GM19035 (cell line): Measurements from ENCODE around the gene CDK4.

ENCODE experiments used
- ATAC-seq: cut with Tn5 transposase; IDR thresholded peaks from one replicate; pipeline ENCODE4 v1.9.1; 2021; ENCODE audit not compliant: unreplicated experiment

The CDK4 gene

DNA sequence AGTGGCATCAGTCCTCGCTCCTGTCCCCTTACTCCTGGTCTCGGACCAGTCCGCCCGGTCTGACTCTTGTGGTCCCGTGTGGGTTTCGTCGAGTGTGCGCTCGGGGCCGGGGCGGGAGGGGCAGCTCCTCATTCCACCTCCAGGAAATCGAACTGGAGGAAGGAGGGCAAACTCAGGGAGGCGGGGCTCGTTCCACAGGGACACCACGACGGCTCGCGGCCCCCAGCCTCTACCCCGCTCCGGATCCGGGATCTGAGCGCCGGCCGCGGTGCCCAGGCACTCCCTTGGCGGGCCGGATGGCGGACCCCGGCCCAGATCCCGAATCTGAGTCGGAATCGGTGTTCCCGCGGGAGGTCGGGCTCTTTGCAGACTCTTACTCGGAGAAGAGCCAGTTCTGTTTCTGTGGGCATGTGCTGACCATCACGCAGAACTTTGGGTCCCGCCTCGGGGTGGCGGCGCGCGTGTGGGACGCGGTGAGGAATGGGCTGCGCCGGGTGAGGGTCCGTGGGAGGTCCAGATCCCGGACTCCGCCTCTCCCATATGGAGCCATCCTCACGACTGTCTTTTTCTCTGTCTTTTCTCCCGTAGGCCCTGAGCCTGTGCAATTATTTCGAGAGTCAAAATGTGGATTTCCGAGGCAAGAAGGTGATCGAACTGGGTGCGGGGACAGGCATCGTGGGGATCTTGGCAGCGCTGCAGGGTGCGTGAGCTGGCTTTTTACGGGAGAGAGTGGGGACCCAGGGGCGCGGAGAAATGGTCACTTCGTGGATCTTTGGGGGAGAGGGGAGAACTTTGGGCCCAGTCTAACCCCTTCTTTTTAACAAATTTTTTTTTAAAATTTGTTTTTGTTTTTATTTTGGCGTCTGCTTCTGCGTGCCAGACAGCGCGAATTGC, 20.6 kb upstream of the CDK4 start, which contains the start of gene EEF1AKMT3:
Gene EEF1AKMT3, plus strand, starts transcription at position 186 of the 894 bp plus-strand sequence. Its CDS starts 111 bp downstream, at position 297.
- ATAC-seq, result peak; percentile 17

GRCh38 chr12:57771873-57772428, 19.8 kb upstream of the CDK4 start, which contains the start of gene METTL1:
METTL1 (minus strand) TSS chr12:57772105; CDS start chr12:57772083, 22 bp downstream.
- ATAC-seq, result peak; percentile 86

DNA sequence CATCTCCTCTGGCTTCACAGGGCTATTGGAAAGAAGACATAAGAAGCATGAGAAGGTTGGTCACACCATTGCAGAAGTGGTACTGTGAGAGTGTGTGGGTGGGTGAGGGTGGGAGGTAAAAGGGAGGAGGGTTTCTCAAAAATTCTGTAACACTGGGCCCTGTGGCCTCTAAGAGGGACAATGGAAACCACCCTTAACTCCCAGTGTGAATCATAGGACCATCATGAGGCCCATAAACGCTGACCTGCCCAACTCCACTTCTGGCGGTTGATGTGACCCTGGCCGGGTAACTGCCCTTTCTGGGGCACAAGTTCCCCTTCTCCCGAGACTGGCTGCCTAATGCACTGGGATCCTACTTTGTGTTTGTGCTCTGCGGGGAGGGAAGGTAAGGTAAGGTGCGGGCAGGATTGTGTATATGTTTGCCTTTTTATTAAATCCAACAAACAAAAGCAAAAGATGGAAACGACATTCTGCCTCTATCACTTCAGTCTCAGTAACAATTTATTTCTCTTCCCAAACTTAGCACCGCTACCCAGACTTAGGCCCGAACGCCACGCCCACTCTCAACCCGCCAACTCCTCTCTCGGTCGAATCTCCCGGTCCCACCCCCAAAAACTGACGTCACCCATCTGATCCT, 19.2 kb upstream of the CDK4 start:
- peak; percentile 75 for ATAC-seq

DNA sequence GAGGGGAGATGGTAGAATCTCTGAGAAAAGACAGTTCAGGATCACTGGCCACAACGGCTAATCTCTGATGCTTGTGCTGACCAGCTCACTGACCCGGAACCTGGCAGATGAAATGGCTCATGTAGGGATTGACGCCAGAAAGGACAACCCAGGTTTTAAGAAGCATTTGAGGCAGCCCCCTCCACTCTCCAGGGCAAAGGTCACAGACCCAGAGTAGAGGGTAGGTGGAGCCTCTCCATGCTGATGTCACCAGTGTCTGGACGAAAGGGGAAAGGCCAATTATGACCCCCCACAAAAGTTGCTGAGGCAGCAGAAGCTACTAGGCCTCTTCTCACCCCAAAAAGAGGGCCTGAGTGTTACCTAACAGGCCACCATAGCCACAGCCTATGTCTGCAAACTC, 18.6 kb upstream of the CDK4 start:
- no peak for ATAC-seq

DNA sequence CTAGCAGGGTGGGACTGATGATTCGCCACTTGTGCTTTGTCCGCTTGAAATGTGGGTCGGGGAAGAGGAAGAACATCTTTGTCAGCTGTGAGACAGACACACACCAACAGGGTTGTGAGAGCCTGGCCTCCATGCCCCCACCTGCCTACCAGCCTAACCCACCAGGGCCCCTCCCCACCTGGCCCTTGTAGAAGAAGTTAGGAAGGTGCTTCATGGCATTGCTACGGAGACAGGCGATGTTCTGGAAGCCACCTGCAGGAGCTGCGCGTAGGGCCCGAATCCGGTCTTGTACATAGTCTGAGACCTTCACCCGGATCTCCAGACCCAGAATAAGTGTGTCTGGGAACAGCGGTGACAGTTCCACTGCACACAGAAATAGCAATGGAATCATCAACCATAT, 17.5 kb upstream of the CDK4 start:
- ATAC-seq, result no peak

DNA sequence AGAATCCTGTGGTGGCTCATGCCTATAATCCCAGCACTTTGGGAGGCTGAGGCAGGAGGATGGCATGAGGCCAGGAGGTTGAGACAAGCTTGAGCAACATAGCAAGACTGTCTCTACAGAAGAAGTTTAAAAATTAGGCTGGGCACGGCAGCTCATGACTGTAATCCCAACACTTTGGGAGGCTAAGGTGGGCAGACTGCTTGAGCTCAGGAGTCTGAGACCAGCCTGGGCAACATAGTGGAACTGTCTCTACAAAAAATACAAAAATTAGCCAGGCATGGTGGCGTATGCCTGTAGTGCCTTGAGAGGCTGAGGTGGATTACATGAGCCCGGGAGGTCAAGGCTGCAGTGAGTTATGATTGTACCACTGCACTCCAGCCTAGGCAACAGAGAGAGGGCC, 15.8 kb upstream of the CDK4 start:
- ATAC-seq, result no peak

DNA sequence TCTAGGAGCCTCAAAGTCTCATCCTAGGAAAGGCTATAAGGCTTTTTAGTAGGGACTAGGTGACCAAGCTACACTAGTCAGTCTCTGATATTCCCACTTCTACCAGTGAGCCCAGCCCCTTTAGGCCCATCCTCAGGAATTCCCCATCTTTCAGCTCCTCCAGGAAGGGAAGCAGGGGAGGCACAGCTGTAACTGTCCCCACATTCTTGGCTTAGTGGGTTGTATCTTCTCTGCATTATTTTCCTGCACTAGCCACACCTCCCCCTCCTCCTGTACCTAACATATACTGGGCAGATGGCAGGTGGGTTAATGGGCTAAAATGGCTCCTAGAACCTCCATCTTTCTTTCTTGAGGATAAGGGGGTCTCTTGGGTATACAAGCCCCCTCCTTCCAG, 15.2 kb upstream of the CDK4 start:
- no peak for ATAC-seq

- no peak for ATAC-seq
These were observed 14.6 kb upstream of the CDK4 start, which contains the start of gene CYP27B1 for GRCh38 chr12:57766464-57767304. CYP27B1 (minus strand) TSS chr12:57767078; CDS start chr12:57767041, 37 bp downstream.

- no peak for ATAC-seq
These were observed 13.8 kb upstream of the CDK4 start for GRCh38 chr12:57765698-57766463.

GRCh38 chr12:57765003-57765697, 13.0 kb upstream of the CDK4 start:
- ATAC-seq, result peak; percentile 72

DNA sequence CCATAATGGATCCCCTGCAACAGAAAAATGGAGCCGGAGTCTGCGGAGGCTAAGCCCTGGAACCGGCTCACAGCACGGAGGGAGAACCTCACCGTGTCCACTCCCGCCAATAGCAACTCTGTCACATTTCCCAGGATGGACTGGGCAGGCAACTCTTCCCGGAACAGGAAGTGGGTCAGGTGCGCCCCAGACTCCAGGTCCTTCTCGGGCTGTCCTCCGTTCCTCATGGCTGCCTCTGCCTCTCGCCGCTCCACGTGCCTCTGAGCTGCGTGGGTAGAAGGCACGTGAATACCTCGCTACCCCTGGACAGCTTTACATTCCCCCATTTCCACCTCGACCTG, 12.5 kb upstream of the CDK4 start:
- no peak for ATAC-seq

- ATAC-seq, result no peak
These were observed 12.0 kb upstream of the CDK4 start for GRCh38 chr12:57763881-57764661.

DNA sequence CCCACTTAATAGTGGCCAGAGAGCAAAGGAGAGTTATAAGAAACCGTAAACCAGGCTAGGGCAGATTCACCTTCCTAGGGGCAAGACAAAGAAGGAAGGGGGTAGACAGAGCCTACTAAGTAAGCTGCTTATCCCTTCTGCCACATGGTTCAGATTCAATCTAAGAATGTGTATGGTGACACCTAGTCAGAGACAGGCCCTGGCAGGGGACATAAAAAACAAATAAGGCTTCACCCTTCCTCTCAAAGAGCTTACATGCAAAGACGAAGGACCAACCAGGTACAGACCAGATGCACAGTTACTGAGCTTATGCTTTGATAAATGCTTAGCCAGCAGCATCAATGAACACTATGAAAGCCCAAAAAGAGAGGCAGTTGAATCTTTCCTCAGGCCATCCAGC, 10.4 kb upstream of the CDK4 start:
- no peak for ATAC-seq

GRCh38 chr12:57761391-57761998, 9.4 kb upstream of the CDK4 start:
- ATAC-seq, result no peak

- ATAC-seq, result no peak
These were observed 8.4 kb upstream of the CDK4 start for GRCh38 chr12:57760347-57760982.

- ATAC-seq, result no peak
These were observed 7.4 kb upstream of the CDK4 start for GRCh38 chr12:57759360-57759980.

- ATAC-seq, result no peak
These were observed 6.6 kb upstream of the CDK4 start for GRCh38 chr12:57758552-57759359.
